Activated CD4-positive, alpha-beta T cell treated with anti-CD3 and anti-CD28 coated beads, Interleukin-2, amount 50 U/mL, for 24 hours (primary cell): ENCODE measurements around the gene LILRB2.
A peak's percentile ranks its signal among the peaks of the same experiment; 100 is the strongest.
"Not testable (repeated sequence)": the region's sequence is repeated elsewhere in the genome, so short reads cannot be mapped to it uniquely, and the experiment has no call there.

Experiments used
- DNase-seq, 2 donors: peaks; one replicate each; pipeline ENCODE4 v3.0.0-alpha.2; 2020; ENCODE audit warnings: low read depth in 1 of 2, low spot score in 1 of 2

LILRB2 gene

GRCh38 chr19:54281007-54281728 lies at the start of gene LILRB2:
TSS of gene LILRB2 (minus strand) at chr19:54281110. CDS start at chr19:54280496, 614 bp downstream.
- no peak for DNase-seq

DNA sequence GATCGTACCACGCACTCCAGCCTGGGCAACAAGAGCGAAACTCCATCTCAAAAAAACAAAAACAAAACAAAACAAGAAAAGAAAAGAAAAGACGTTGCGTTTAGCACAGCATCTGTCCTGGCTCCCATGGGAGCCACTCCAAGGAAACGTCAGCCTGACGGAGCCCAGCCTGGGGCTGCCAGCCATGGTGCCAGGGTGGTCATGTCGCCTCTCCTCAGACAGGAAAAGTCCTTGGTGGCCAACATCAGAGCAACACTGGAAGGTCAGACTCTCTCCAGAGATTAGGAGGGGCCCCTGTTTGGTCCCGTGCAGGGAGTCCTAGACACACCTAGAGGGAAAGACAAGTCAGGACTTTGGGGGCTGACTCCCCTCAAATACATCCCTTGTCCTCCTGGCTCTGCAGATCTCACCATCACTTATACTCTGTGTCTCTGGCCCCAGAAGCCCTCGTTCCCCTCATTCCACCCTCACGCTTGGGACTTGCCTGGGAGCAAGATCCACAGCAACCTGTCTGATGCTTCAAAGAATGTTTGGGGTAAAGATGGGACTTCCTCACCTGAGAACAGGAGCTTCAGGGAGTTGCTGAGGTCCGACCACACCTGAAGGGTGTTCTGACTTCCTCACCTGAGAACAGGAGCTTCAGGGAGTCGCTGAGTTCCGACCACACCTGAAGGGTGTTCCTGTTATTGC lies 48.7 kb upstream of the LILRB2 start:
- DNase-seq: no peak

- not testable (repeated sequence) for DNase-seq
These were observed 47.9 kb upstream of the LILRB2 start for GRCh38 chr19:54328781-54329180.

DNA sequence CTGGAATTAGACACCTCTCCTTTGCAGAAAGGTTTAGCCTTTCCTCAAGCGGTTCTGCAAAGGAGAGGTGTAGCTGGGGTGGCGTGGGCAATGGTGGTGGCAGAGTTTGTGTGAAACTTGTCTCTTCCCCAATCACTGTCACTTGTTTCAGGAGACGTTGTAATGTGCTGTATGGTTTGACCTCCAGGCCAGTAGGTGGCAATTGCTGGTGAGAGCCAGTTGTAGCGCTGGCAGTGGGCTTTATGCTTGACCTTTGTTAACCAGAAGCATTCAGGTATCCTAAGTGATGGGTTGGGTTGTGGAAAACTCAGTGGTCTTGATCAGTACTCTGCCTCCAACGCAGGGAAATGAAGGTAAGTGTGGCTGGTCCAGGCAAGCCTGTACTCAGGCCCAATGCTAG lies 44.7 kb upstream of the LILRB2 start:
- DNase-seq: no peak

GRCh38 chr19:54325194-54325621 lies 44.3 kb upstream of the LILRB2 start:
- peak in 1 of 2 donors; percentile 51 for DNase-seq

- DNase-seq: no peak
These were observed 43.2 kb upstream of the LILRB2 start for GRCh38 chr19:54324071-54324470.

GRCh38 chr19:54322934-54323333 lies 42.0 kb upstream of the LILRB2 start:
- DNase-seq: not testable (repeated sequence)

- not testable (repeated sequence) for DNase-seq
These were observed 41.4 kb upstream of the LILRB2 start for GRCh38 chr19:54322295-54322694.

DNA sequence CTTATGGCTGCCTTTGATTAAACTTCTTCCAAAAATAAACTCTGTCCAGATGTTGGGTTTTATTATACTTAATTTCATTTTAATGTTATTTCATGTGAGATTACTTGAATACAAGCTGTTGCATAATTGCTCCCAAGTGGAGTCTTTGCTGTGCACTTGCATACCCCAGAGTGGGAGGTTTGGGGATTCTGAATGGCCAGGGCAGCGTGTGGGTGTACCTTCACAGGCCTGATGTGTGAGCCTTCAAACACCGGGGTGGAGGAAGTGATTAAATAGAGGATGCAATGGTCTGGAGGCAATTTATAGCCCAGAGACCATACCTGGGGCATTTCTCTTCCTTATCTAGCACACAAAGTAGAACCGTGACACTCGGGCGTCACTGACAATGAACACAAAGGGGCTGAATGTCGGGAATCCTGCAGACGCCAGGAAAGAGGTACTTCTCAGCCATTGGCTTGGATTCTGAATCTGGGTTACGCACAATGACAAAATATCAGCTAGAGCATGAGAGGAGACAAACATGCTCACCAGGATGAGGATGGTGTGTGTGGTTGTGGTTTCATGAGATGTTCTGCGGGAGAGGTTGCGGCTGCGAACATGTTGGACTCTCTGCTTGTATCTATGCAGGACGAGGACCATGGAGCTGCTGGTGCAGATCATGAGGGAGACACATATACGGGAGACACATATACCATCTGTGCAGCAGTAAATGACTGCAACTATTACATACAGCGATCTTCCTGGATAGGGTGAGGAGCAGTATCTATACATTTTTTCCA lies 39.2 kb upstream of the LILRB2 start:
- no peak for DNase-seq

- DNase-seq: no peak
These were observed 38.1 kb upstream of the LILRB2 start for GRCh38 chr19:54319049-54319448.

DNA sequence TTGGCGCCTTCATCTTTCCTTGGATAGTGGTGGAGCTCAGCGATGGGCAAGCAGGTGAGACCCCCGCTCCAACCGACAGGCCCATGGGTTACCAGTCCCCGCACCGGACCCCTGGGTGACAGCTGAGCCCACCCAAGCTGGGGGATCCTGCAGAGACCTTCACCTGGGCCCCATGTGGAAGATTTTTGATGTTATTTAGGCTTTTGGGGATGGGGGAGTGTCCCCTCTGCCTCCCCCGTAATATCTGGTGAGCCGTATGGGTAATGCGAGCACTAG lies 37.0 kb upstream of the LILRB2 start:
- DNase-seq: no peak

DNA sequence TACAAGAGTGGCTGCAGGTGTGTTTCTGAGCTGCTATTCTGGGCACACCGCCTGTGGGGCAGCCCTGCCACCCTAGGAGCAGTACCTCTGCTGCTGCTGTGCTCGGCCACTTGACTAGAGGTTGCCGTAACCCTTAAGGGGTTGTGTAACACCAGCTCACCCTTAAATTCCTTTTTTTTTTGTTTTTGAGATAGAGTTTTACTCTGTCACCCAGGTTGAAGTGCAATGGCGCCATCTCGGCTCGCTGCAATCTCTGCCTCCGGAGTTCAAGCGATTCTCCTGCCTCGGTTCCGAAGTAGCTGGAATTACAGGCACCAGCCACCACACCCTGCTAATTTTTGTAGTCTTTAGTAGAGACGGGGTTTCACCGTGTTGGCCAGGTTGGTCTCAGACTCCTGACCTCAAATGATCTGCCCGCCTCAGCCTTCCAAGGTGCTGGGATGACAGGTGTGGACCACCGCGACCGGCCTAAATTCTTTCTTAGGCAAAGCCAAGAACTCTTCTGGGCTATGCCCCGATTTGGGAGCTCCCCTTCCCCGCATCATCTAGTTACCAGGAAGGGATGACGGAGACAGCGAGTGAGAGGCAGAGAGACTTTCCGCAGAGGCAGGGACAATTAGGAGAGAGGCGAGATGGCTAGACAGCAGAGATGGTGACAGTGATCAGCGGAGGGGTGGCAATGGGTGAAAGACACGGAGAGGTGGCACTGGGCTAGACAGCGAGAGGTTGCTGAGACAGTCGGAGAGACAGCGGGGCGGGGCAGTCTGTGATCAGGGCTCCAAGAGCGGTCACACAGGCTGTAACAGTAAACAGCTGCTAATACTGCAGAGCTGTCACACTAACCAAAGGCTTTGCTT lies 36.4 kb upstream of the LILRB2 start:
- no peak for DNase-seq

- DNase-seq: no peak
These were observed 35.8 kb upstream of the LILRB2 start for GRCh38 chr19:54316746-54317107.

- DNase-seq: no peak
These were observed 35.0 kb upstream of the LILRB2 start for GRCh38 chr19:54315956-54316355.

DNA sequence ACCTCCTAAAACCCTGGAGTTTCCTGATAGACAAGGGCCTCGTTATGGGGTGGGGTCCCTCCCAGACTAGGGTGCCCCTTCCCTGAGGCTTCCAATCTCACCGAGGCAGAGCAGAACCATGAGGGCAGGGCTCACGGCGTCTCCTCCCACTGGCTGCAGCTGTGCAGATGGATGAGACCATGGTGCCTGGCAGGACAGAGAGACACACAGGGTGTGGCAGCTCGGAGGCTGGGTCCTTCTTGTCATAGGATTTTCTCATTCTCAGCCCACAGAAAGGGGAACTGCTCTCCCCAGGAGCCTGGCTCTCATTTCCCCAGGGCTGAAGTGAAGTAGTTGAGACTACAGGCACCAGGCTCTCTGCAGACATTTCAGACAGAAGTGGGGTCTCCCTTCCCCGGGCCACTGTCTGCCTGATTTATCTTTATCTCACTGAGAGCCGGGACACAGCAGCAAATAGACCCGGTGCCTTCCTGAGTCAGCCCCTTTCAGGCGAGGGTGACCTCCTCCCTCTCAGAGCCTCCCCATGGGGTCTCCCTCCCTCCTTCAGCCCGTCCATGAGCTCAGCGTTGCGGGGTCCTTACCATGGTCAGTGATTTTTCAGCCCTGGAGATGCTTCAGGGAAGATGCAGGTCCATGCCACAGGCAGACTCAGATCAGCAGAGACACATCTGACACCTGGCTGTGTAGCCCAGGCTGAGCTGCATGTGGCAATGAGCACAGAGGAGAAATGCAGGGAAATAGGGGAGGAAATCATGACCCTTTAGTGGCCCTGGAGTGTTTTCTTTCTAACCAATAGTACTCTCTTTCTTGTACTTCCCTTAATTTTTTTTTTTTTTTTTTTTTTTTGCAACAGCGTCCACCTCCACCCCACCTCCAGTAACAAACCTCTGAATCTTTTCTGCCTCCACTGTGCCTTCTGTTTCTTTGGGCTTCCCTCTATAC lies 31.8 kb upstream of the LILRB2 start, which contains the start of gene LILRA5:
LILRA5 (minus strand) TSS at position 731 of the 942 bp plus-strand sequence; CDS start at position 584, 147 bp downstream.
- DNase-seq: no peak

- DNase-seq: no peak
These were observed 31.1 kb upstream of the LILRB2 start for GRCh38 chr19:54312011-54312410.

DNA sequence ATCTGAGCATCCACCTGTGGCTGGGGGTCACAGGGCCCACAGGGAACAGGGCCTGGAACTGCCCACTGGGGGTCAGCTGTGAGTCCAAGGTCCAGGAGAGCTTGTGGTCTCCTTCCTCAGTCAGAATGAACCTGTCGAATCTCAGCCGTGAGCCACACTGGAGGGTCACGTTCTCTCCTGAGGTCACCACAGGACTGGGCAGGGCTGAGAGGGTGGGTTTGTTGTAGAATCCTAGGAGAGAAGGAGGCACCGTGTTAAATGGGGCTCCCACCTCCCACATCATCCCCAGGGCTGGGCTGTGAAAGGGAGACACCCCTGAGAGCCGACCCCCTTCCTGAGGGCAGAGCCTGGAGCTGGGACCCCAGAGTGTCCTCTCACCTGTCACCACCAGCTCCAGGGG lies 30.6 kb upstream of the LILRB2 start:
- no peak for DNase-seq

GRCh38 chr19:54310543-54310942 lies 29.6 kb upstream of the LILRB2 start:
- DNase-seq: no peak

DNA sequence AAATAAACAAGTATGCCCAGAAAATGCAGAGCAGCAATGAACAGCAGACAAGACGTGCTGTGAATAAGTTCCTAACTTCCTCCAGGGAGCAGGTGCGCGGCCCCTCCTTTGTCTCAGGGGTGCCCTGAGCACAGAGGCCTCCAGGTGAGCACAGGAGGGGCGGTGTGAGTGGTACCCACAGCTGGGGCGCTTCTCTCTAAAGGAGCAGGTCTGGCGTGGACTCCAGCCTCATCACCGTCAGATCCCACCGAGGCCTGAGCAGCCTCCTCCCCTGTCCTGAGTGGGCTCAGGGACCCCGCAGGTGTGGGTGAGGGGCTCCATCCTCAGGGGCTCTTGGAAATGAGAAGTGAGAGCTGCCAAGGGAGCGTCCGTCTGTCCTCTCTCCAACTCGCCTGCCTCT lies 28.9 kb upstream of the LILRB2 start:
- DNase-seq: no peak

GRCh38 chr19:54307389-54308020 lies 26.6 kb upstream of the LILRB2 start:
- no peak for DNase-seq
